ENCODE results near the gene DCDC2.

The DCDC2 gene

DNA sequence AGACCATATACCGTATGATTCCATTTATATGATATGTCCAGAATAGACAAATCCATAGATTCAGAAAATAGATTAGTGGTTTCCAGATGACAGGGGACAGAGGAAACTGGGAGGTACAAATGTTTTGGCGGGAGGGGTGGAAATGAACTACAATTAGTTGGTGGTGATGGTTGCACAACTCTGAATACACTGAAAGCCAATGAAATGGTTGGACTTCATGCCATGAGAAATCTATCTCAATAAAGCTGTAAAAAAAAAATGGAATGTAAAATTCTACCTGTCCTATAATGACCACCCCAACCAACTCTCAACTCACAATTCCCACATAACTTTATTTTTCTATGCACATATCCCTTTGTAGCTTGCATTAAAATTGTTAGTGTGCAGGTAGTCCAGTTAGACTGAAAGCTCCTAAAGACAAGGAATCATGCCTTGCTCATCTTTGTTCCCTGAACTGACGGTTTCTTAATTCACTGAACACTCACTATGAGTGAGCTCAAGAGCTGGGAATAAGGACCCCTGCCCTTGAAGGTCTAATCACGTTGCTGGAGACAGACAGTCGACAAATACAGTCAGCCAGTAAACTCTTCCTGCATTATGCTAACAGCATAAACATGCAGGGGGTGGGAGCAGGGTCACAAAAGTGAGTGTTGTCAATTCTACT, 1.4 kb downstream of the DCDC2 start:
- Mint-ChIP-seq H3K27ac (no peak overlapping the region), H3K27me3 (peaks cover 25 to 26% of the 10 kb centered on the region in 2 donors), H3K4me1 (peaks cover 19 to 24% of the 10 kb centered on the region in 2 donors), H3K9me3 (no peaks in the 10 kb centered on the region), H3K36me3 (no peaks in the 10 kb centered on the region), H3K4me3 (no peak overlapping the region)
- DNase-seq (no peak), ATAC-seq (replicated peaks) (no peak)

DNA sequence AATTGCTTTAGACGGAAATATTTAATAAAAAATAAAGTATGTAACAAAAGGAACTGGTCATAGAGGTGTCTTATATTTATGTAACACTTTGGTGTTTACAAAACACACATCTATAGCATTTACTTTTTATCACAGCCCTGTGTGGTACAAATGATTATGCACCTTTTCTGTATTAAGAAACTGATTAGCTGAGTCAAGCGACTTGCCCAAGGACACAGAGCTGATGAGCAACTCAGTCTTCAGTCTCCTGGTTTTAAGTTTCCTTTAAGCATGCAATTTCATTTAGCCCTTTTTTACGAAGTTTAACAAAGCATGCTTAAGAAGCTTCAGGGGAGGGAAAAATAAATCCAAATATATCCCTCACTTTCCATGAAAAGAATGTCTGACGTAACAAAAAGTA, 2.5 kb downstream of the DCDC2 start:
- Mint-ChIP-seq H3K36me3 (no peaks in the 10 kb centered on the region), H3K27ac (no peak overlapping the region), H3K4me1 (peaks cover 19 to 21% of the 10 kb centered on the region in 2 donors), H3K27me3 (peaks cover 32 to 34% of the 10 kb centered on the region in 2 donors), H3K4me3 (no peak overlapping the region), H3K9me3 (no peaks in the 10 kb centered on the region)
- ATAC-seq (replicated peaks) (no peak), DNase-seq (no peak)

GRCh38 chr6:24353861-24354260, 4.0 kb downstream of the DCDC2 start:
- no peak overlapping the region for H3K27ac Mint-ChIP-seq
- no peaks in the 10 kb centered on the region for H3K36me3 Mint-ChIP-seq
- no peaks in the 10 kb centered on the region for H3K9me3 Mint-ChIP-seq
- peaks cover 34 to 37% of the 10 kb centered on the region in 2 donors for H3K27me3 Mint-ChIP-seq
- no peak for ATAC-seq (replicated peaks)
- H3K4me1 Mint-ChIP-seq: peaks cover 10 to 12% of the 10 kb centered on the region in 2 donors
- no peak overlapping the region for H3K4me3 Mint-ChIP-seq
- no peak for DNase-seq

DNA sequence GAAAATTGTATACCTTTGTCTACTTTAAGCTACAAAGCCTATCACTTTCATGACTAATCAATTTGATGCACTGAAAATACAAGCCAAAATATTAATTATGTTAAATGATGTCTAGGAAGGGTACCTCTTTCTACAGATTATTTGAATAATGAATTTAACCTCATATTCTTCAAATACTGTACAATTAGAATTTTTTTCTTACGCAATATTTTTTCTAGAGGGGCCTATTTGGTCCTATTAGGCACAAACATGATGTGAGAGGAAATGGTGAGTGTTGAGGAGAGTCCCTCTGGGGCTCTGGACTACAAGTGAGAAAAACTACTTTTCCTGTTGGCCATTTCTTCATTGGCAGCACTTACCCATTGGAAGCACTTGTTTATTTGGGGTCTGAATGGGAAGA, 5.4 kb downstream of the DCDC2 start:
- no peak for ATAC-seq (replicated peaks)
- H3K9me3 Mint-ChIP-seq: no peaks in the 10 kb centered on the region
- H3K4me1 Mint-ChIP-seq: peaks cover under 1 to 4% of the 10 kb centered on the region in 2 donors
- no peak for DNase-seq
- peaks cover 35 to 37% of the 10 kb centered on the region in 2 donors for H3K27me3 Mint-ChIP-seq
- no peaks in the 10 kb centered on the region for H3K36me3 Mint-ChIP-seq
- H3K4me3 Mint-ChIP-seq: no peak overlapping the region
- H3K27ac Mint-ChIP-seq: no peak overlapping the region

GRCh38 chr6:24344976-24345375, 12.9 kb downstream of the DCDC2 start:
- no peaks in the 10 kb centered on the region for H3K9me3 Mint-ChIP-seq
- H3K27me3 Mint-ChIP-seq: peaks cover 29 to 46% of the 10 kb centered on the region in 2 donors
- no peak overlapping the region for H3K27ac Mint-ChIP-seq
- no peak overlapping the region for H3K4me3 Mint-ChIP-seq
- H3K4me1 Mint-ChIP-seq: no peaks in the 10 kb centered on the region
- no peaks in the 10 kb centered on the region for H3K36me3 Mint-ChIP-seq
- DNase-seq: no peak
- no peak for ATAC-seq (replicated peaks)

DNA sequence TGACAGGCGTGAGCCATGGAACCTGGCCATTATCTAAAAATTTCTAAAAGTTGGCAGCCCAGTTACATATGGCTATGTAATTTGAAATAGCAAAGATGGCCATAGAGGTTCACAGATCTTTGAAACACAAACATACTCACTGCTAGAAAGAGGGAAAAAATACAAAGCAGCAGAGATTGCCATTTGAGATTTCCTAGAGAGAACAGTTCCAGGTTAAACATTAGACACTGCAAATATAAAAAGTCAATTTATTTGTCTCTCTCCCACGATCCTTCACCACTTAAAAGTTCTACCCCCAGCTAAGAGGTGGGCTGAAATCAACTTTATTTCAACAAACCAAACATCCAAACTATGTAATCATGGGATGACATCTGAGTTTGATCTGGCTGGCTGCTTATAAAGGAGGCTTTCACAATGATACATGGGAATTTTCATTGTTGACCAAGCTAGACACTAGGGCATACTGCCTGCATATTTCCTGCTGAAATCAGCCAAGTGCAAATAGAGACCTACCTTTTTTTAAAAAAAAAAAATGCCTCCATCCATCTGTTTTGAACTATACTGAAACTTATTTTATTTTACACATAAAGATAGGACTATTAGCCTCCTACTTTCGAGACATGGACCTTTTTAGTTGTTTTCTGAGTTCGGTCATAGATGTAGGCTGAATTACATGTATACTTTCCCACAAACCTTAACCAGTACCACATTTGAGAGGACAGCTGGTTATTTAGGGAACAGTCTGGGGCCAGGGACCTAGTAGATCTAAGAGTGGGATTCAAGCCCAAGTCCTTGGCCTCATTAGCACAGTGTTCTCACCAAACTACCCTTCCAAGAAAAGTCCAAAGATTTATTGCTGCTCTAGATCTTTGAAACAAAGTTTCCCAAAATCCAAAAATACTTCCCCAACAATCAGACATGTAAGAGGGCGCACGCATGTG, 16.6 kb downstream of the DCDC2 start:
- H3K36me3 Mint-ChIP-seq: peaks cover 0 to 5% of the 10 kb centered on the region in 2 donors
- H3K27me3 Mint-ChIP-seq: peaks cover 24 to 31% of the 10 kb centered on the region in 2 donors
- no peak for ATAC-seq (replicated peaks)
- H3K27ac Mint-ChIP-seq: no peak overlapping the region
- DNase-seq: no peak
- H3K4me3 Mint-ChIP-seq: no peak overlapping the region
- no peaks in the 10 kb centered on the region for H3K4me1 Mint-ChIP-seq
- peaks cover 10 to 15% of the 10 kb centered on the region in 2 donors for H3K9me3 Mint-ChIP-seq

GRCh38 chr6:24339932-24340331, 17.9 kb downstream of the DCDC2 start:
- H3K27me3 Mint-ChIP-seq: peaks cover 21 to 26% of the 10 kb centered on the region in 2 donors
- no peak overlapping the region for H3K4me3 Mint-ChIP-seq
- H3K36me3 Mint-ChIP-seq: peaks cover 0 to 5% of the 10 kb centered on the region in 2 donors
- no peak overlapping the region for H3K27ac Mint-ChIP-seq
- peaks cover 10 to 15% of the 10 kb centered on the region in 2 donors for H3K9me3 Mint-ChIP-seq
- DNase-seq (no peak), ATAC-seq (replicated peaks) (no peak)
- no peaks in the 10 kb centered on the region for H3K4me1 Mint-ChIP-seq

GRCh38 chr6:24334285-24334684, 23.6 kb downstream of the DCDC2 start:
- peaks cover 9 to 14% of the 10 kb centered on the region in 2 donors for H3K9me3 Mint-ChIP-seq
- no peak for DNase-seq
- H3K27ac Mint-ChIP-seq: no peak overlapping the region
- H3K4me3 Mint-ChIP-seq: no peak overlapping the region
- no peak for ATAC-seq (replicated peaks)
- no peaks in the 10 kb centered on the region for H3K4me1 Mint-ChIP-seq
- H3K27me3 Mint-ChIP-seq: peaks cover 9 to 19% of the 10 kb centered on the region in 2 donors
- H3K36me3 Mint-ChIP-seq: peaks cover 0 to 4% of the 10 kb centered on the region in 2 donors

DNA sequence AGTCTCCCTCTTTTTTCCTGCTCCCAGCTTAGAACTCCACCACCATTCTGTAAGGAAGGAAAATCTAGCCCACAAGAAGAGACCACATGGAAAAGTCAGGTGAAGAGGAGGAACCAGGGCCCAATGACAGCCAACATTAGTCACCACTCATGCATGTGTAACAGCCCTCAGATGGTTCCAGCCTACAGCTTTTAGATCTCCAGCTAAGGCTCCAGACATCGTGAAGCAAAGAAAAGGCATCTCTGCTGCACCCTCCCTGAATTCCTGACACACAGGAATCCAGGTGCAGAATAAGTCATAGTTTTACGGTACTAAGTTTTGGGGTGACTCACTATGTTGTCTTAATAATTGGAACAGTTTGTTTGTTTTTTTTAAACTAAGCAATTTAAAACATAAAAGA, 25.5 kb downstream of the DCDC2 start:
- H3K4me1 Mint-ChIP-seq: no peaks in the 10 kb centered on the region

DNA sequence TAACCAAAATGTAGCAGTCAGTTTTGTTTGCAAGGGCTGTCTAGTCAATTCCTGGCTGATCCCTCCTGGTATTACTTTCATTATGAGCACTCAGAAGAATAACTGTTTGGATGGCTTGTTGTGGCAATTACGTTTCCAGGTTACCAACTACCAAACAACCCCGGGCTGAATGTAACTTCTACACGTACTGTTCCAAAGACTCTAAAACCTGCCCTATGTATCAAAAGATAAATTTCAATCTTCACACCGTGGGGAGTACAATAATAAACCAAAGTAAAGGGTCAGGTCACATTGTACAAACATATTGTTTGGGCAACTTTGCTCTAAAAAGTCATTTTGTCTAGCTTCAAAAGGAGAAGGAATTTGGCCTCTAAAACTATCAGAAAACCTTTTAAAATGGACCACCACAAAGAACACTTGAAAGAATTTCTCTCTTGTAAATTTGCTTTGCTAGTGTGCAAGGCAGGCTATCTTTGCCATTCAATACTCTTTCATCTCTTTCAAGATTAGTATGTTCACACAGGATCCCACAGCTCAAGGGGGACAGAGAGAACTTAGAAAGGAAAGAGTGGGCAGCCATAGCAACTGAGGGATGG, 27.6 kb downstream of the DCDC2 start:
- no peak for DNase-seq
- Mint-ChIP-seq H3K27ac (no peak overlapping the region), H3K36me3 (no peaks in the 10 kb centered on the region), H3K4me1 (no peaks in the 10 kb centered on the region), H3K27me3 (peaks cover 7 to 27% of the 10 kb centered on the region in 2 donors), H3K9me3 (no peaks in the 10 kb centered on the region), H3K4me3 (no peak overlapping the region)
- no peak for ATAC-seq (replicated peaks)

More for the DNA sequence above, 25.5 kb downstream of the DCDC2 start:
- H3K36me3 Mint-ChIP-seq: no peaks in the 10 kb centered on the region
- ATAC-seq (replicated peaks) (no peak), DNase-seq (no peak)
- peaks cover 7 to 21% of the 10 kb centered on the region in 2 donors for H3K27me3 Mint-ChIP-seq
- H3K27ac Mint-ChIP-seq: no peak overlapping the region
- no peak overlapping the region for H3K4me3 Mint-ChIP-seq
- no peaks in the 10 kb centered on the region for H3K9me3 Mint-ChIP-seq

DNA sequence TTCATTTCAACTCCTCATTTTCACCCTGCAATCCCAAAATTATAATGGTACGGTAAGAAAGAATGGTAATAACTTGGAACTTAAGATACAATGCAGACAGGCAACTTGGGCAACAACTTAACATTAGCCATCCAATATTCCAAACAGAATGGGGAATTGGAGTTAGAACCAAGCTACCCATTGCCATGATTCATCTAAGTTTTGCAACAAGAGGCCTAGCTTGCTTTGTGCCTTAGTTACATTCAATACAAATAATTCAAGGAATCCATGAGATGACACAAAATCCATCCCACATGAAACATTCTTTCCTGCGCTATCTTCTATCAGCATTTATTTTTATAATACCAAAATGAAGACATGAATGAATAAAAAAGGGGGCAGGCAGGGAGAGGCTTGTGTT, 28.4 kb downstream of the DCDC2 start:
- Mint-ChIP-seq H3K9me3 (no peaks in the 10 kb centered on the region), H3K4me1 (no peaks in the 10 kb centered on the region), H3K27me3 (peaks cover 7 to 32% of the 10 kb centered on the region in 2 donors), H3K4me3 (no peak overlapping the region), H3K36me3 (no peaks in the 10 kb centered on the region), H3K27ac (no peak overlapping the region)
- DNase-seq (no peak), ATAC-seq (replicated peaks) (no peak)

- Mint-ChIP-seq H3K27ac (no peak overlapping the region), H3K36me3 (no peaks in the 10 kb centered on the region), H3K27me3 (peaks cover 7 to 34% of the 10 kb centered on the region in 2 donors), H3K9me3 (no peaks in the 10 kb centered on the region), H3K4me3 (no peak overlapping the region), H3K4me1 (no peaks in the 10 kb centered on the region)
- DNase-seq (no peak), ATAC-seq (replicated peaks) (no peak)
These were observed 28.8 kb downstream of the DCDC2 start for GRCh38 chr6:24329022-24329421.

DNA sequence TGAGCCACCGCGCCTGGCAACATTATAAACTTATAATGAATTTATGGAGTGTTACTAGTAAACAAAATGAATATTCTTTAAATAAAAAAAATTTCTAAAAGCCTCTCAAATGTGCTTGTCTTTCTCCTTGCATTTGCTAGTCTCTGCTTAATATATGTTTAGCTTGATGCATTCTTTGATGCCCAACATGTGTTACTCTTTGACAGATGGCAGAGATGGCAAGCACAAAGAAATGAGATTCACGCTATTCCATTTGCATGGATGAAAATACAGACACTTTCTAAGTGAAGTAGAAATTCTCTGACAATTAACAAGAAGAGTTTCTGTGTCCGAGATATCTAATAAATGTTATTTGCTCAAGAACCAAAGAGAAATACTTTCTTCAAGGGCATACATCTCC, 30.1 kb downstream of the DCDC2 start:
- Mint-ChIP-seq H3K27ac (no peak overlapping the region), H3K4me1 (no peaks in the 10 kb centered on the region), H3K36me3 (no peaks in the 10 kb centered on the region), H3K4me3 (no peak overlapping the region), H3K9me3 (no peaks in the 10 kb centered on the region), H3K27me3 (peaks cover 9 to 32% of the 10 kb centered on the region in 2 donors)
- ATAC-seq (replicated peaks): no peak
- DNase-seq: no peak

DNA sequence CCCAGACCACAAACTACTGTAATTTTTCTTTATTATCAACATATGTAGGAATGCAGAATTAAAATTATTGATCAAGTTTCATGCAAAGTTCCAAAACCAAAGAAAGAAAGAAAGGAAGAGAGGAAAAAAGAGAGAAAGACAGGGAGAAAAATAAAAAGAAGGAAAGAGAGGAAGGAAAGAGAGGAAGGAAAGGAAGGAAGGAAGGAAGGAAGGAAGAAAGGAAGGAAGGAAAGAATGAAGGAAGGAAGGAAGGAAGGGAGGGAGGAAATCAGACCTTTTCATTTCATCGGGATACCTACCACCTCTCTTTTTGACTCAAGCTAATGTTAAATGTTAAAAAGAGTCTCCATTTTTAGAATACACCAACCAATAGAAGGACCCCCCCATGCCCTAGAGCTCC, 31.9 kb downstream of the DCDC2 start:
- no peaks in the 10 kb centered on the region for H3K36me3 Mint-ChIP-seq
- DNase-seq (no peak), ATAC-seq (replicated peaks) (no peak)
- no peak overlapping the region for H3K27ac Mint-ChIP-seq
- no peaks in the 10 kb centered on the region for H3K4me1 Mint-ChIP-seq
- H3K27me3 Mint-ChIP-seq: peaks cover 19 to 36% of the 10 kb centered on the region in 2 donors
- no peak overlapping the region for H3K4me3 Mint-ChIP-seq
- no peaks in the 10 kb centered on the region for H3K9me3 Mint-ChIP-seq

Measured in stimulated activated naive B cell treated with anti-CD40 and anti-IgM and Interleukin-4, amounts not matched to agents 10 μg/mL and 1 μg/mL and 100 μg/mL, for 72 hours (primary cell).